T47D (cell line): ENCODE measurements around the gene SIK3.

ENCODE experiments used
- DNase-seq, 2 experiments: peaks; one replicate each; pipeline versions ENCODE4 v3.0.0 to v3.0.0-alpha.2; 2011 to 2012; ENCODE audit warnings: low read depth in 1 of 2, low spot score in 1 of 2
- JUND ChIP-seq: IDR thresholded peaks from 2 replicates; pipeline ENCODE4 v1.6.1; 2012; ENCODE audit warnings: low read depth
- in situ Hi-C: cut with HindIII; loops from 2 replicates; pipeline ENCODE4 v1.10.0; 2016; ENCODE audit warnings: low sequenced_read_pairs, low pct_unique_long_range_greater_than_20kb

The SIK3 gene

GRCh38 chr11:116928845-116929244 is 169.4 kb downstream of the SIK3 start:
- TF ChIP-seq JUND, result no peak
- DNase-seq, result no peak
- in situ Hi-C loops, result no loop called here

- DNase-seq, result no peak
- in situ Hi-C loops, result no loop called here
- no peak for TF ChIP-seq JUND
These were observed 170.0 kb downstream of the SIK3 start for GRCh38 chr11:116928102-116928777.

- DNase-seq, result peak in 1 of 2 experiments; percentile 36
- in situ Hi-C loops, result no loop called here
- TF ChIP-seq JUND, result no peak
These were observed 170.9 kb downstream of the SIK3 start for GRCh38 chr11:116927163-116927974.

GRCh38 chr11:116925050-116925449 is 173.2 kb downstream of the SIK3 start:
- no peak for DNase-seq
- TF ChIP-seq JUND, result no peak
- in situ Hi-C loops, result no loop called here

GRCh38 chr11:116918925-116919655 is 179.1 kb downstream of the SIK3 start:
- DNase-seq, result no peak
- in situ Hi-C loops, result no loop called here
- no peak for TF ChIP-seq JUND

GRCh38 chr11:116917632-116918031 is 180.6 kb downstream of the SIK3 start:
- in situ Hi-C loops, result no loop called here
- no peak for DNase-seq
- TF ChIP-seq JUND, result no peak

- DNase-seq, result no peak
- no peak for TF ChIP-seq JUND
- in situ Hi-C loops, result no loop called here
These were observed 181.3 kb downstream of the SIK3 start for GRCh38 chr11:116916886-116917285.

GRCh38 chr11:116916052-116916451 is 182.2 kb downstream of the SIK3 start:
- no peak for DNase-seq
- in situ Hi-C loops, result no loop called here
- no peak for TF ChIP-seq JUND

- in situ Hi-C loops, result no loop called here
- no peak for DNase-seq
- TF ChIP-seq JUND, result no peak
These were observed 185.2 kb downstream of the SIK3 start for GRCh38 chr11:116913000-116913399.

GRCh38 chr11:116911976-116912734 is 186.1 kb downstream of the SIK3 start:
- in situ Hi-C loops, result no loop called here
- no peak for TF ChIP-seq JUND

GRCh38 chr11:116910847-116911246 is 187.4 kb downstream of the SIK3 start:
- DNase-seq, result no peak
- in situ Hi-C loops, result no loop called here
- no peak for TF ChIP-seq JUND

More at GRCh38 chr11:116911976-116912734, 186.1 kb downstream of the SIK3 start:
- peak; percentile 32 to 45 for DNase-seq

GRCh38 chr11:116910378-116910777 is 187.8 kb downstream of the SIK3 start:
- no peak for TF ChIP-seq JUND
- in situ Hi-C loops, result no loop called here
- no peak for DNase-seq
